IPS DF 19.7 (cell line): ENCODE data around the gene PDF.
"Not testable (repeated sequence)": the region's sequence is repeated elsewhere in the genome, so short reads cannot be mapped to it uniquely, and the experiment has no call there.

Experiments
- DNase-seq: peaks from one replicate; pipeline ENCODE4 v3.0.0-alpha.2; 2013; ENCODE audit warnings: low read depth, low spot score

The PDF gene, protein sequence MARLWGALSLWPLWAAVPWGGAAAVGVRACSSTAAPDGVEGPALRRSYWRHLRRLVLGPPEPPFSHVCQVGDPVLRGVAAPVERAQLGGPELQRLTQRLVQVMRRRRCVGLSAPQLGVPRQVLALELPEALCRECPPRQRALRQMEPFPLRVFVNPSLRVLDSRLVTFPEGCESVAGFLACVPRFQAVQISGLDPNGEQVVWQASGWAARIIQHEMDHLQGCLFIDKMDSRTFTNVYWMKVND

GRCh38 chr16:69330286-69331109 is at the start of gene PDF:
Gene PDF, minus strand, starts transcription at chr16:69330588. Its CDS starts 18 bp downstream, at chr16:69330570.
- DNase-seq = peak; percentile 67

- DNase-seq = no peak
These were observed 48.4 kb upstream of the PDF start for GRCh38 chr16:69378760-69379159.

DNA sequence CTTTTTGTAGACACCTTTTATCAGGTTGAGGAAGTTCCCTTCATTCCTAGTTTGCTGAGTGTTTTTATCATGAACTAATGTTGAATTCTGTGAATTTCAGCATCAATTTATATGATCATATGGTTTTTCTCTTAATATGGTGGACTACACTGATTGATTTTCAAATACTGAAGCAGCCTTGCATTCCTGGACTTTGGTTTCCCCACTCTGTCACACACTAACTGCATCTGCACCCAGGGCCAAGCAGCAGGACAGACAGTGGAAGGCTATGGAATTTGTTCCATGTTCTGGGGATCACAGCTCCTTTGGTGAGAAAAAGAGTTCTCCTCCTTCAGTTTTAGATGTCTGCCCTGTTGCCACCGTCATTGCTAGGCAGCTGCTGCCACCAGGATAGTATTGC is 47.6 kb upstream of the PDF start:
- DNase-seq = no peak

DNA sequence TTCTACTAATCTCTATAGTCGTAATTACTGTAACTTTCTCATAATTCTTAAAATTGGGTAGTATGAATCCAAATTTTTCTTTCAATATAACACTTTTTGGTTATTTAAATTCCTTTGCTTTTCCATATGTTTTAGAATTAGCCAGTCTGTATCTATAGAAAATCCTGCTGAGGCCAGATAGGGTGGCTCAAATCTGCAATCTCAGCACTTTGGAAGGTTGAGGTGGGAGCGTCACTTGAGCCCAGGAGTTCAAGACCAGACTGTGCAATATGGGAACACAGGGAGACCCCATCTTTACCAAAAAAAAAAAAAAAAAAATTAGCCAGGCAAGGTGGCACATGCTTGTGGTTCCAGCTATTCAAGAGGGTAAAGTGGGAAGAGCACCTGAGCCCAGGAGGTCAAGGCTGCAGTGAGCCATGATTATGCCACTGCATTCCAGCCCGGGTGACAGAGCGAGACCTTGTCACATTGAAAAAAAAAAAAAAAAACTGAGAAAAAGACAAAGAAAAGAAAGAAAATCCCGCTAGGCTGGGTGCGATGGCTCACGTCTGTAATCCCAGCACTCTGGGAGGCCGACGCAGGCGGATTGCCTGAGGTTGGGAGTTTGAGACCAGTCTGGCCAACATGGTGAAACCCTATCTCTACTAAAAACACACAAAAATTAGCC is 46.1 kb upstream of the PDF start:
- no peak for DNase-seq

DNA sequence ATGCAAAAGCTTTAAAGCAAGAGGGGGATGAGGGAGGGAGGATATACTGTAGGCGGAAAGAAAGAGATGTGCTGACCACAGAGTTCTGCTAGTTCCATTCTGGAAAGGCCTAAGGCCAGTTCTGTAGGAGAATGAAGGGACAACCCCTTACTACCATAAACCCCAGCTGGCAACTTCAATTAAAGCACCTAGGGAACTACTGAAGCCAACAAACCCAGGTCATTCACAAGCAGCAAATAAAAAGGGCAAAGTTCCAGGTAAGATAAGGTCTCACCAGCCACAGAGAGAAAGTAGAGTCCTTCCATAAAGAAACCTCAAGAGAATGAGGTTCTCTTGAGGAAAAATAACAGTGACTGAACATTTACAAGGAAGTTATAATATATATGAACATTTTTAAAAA is 42.6 kb upstream of the PDF start:
- no peak for DNase-seq

DNA sequence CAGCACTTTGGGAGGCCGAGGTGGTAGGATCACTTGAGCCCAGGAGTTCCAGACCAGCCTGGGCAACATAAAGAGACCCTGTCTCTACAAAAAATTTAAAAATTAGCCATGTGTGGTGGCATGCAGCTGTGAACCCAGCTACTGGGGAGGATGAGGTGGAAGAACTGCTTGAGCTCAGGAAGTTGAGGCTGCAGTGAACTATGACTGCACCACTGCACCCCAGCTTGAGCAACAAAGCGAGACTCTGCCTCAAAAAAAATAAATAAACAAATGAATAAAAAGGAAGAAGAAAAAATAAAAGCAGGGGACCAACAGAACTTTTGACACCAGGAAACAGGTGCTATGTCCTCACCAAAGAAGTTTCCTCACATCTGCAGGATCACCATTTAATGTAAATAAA is 41.2 kb upstream of the PDF start:
- DNase-seq = no peak

DNA sequence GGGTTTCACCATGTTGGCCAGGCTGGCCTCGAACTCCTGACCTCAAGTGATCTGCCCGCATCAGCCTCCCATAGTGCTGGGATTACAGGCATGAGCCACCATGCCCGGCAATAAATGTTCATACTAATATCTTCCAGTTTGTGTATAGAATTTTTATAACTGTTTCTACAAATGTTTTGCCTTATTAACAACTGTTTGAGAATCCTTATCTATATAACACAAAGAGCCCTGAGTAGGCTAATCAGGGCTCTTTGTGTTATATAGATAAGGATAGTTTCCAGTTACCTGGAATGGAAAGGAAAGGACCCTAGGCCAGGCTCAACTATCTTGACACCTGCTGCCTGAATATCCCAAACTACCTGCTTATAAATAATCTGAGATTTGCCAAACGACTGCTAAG is 38.5 kb upstream of the PDF start:
- DNase-seq = no peak

GRCh38 chr16:69367980-69368379 is 37.6 kb upstream of the PDF start:
- no peak for DNase-seq

GRCh38 chr16:69366431-69366830 is 36.0 kb upstream of the PDF start:
- DNase-seq = no peak

DNA sequence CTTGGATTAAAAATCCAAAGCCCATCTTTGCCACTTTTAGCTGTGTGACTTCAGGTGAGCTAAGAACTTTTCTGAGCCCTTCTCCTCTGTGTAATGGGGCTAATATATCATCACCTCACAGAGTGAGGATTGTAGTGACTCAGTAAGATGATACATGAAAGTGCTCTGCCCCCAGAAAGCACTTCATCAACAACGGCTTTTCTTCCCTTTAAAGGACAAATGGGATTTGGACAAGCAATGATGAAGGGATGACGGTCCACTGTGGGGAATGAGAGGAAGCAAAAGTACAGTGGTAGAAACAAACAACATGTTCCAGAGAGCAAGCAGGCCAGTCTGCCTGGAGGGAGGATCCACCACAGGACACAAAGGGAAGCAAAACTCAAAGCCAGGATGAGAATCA is 35.5 kb upstream of the PDF start:
- no peak for DNase-seq

DNA sequence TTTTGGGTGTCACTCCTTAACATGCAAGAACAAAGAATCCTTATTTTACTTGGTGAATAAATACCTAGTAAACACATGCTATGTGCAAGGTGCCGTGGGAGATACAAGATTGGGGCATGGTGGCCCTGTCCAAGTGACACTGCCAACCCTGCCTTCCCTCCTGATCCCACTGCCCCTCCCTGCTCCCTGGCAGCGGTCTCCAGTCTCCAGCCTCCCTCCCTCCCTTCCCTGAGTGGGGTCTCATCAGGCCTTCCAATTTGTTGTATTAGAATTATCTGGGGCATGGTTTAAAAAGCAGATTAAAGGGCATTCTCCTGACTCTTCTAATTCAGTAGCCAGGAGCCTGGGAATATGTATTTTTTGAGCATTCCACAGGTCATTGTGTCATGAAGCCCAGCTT is 33.7 kb upstream of the PDF start:
- no peak for DNase-seq

- no peak for DNase-seq
These were observed 32.9 kb upstream of the PDF start for GRCh38 chr16:69363281-69363717.

- DNase-seq = not testable (repeated sequence)
These were observed 29.7 kb upstream of the PDF start for GRCh38 chr16:69360070-69360469.

DNA sequence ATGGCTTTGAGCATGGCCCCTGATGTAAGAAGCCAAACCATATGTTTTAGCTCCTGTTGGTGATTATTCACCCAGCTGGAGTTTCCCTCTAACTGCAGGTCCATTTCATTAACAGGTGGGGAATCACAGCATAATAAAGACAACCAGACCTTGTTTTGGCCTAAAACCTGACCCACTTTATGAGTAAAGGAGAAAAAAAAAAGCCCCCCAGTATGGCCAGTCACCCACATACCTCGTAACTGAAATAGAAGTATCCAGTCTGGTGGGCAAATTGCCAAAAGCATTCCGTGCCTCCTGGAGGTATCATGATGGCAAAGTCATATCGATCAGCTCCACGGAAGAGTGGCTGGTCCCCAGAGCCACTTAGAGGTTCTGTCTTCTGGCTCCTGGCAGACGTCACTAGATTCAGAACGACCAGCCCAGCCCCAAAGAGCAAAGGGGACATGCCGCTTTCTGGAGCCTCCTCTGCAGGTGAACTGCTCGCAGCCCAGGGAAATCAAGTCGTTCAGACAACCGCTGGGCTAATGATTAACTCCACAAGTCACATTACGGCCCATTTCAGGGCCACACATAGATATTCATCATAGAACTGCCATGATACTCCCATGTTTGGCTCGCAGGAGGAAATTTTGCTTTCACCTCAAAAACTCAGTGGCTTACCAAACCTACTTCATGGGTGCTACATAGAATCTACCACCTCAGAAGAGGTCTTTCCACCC is 21.1 kb upstream of the PDF start, which contains the start of gene TMED6:
Gene TMED6 (minus strand): TSS at position 478 of the 719 bp plus-strand sequence. CDS start 33 bp downstream, at position 445.
- no peak for DNase-seq

GRCh38 chr16:69350536-69351133 is 20.2 kb upstream of the PDF start:
- DNase-seq = no peak

DNA sequence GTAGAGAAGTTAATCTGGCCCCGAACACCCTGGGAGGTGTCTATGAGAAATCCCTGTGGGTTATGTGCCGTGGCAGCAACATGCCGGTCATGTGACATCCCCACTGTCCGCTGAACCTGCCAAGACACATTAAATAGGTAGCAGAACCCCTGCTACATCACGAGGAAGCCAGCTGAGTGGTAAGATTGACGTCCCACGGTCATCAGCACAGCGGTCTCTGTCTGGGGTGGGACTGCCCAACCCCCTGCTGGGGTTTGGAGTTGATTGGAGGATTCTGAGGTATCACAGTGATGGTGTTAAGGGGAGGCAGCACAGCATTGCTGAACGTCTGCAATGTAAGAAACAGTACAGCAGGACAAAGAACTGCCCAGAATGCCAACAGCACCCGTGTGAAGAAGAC is 19.1 kb upstream of the PDF start:
- no peak for DNase-seq

GRCh38 chr16:69348222-69348621 is 17.8 kb upstream of the PDF start:
- DNase-seq = no peak

GRCh38 chr16:69346683-69347082 is 16.3 kb upstream of the PDF start:
- no peak for DNase-seq

- DNase-seq = no peak
These were observed 15.5 kb upstream of the PDF start for GRCh38 chr16:69345923-69346322.

- no peak for DNase-seq
These were observed 13.8 kb upstream of the PDF start for GRCh38 chr16:69344171-69344570.

GRCh38 chr16:69340095-69340644 is 9.8 kb upstream of the PDF start:
- no peak for DNase-seq
